HG03135 (cell line): ENCODE results near the gene NXPH4.

ENCODE experiments used
- ATAC-seq: cut with Tn5 transposase; IDR thresholded peaks from one replicate; pipeline ENCODE4 v1.9.1; 2021; ENCODE audit warnings: mild to moderate bottlenecking, moderate library complexity; ENCODE audit not compliant: unreplicated experiment

The NXPH4 gene

GRCh38 chr12:57241402-57242310 lies 25.1 kb downstream of the NXPH4 start:
- ATAC-seq, result no peak

DNA sequence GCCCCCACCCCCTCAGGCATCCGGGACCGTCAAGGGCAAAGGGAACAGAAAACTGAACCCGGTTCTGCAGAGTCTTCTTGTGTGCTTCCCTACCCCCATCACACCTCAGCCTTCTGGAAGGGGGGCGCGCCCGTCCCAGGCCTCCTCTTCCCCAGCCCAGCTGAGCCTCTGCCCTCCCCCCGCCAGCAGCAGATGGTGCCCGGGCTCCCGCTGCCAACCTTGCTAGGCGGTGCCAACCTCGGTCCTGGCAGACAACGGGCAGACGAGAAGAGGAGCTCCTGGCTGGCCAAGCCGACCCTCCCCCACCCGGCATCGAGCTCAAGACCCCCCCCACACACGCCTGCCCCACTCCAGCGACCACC lies 25.7 kb downstream of the NXPH4 start:
- ATAC-seq, result no peak

DNA sequence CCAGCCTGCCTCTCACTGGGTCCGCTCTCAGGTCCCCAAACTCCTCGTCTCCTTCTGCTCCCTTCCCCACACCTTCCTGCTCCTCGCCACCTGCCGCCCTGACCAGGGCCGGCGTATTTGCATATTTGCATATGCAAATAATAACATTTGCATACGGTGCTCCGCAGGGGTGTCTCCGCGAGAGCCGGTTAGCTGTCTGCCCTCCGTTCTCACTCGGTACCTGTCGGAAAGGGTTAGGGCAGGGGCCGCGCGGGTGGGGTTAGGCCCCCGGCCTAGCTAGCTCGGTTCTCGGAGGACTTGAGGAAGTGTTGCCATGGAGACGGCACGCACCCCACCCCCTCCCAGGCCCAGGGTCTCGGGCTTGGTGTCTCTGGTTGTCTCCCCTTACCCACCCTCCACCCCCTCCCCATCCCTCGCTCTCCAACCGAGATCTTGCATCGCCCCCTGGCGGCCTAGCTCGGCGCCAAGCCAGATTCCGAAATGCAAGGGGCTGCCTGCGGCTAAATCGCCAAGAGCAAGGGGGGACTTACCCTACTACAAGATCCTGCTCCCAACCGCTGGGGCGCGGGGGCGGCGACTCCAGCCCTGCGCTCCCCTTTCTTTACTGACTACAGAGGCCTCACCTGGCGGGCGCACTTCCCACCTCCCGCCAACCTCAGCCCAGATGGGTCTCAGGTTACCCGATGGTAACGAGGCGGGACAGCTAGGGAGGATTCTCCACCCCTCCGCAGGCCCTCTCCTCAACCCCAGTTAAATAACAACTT lies 26.3 kb downstream of the NXPH4 start:
- peak; percentile 42 for ATAC-seq

GRCh38 chr12:57243521-57244311 lies 27.1 kb downstream of the NXPH4 start:
- ATAC-seq, result no peak

- ATAC-seq, result no peak
Observed at GRCh38 chr12:57244312-57244696, 27.7 kb downstream of the NXPH4 start.

DNA sequence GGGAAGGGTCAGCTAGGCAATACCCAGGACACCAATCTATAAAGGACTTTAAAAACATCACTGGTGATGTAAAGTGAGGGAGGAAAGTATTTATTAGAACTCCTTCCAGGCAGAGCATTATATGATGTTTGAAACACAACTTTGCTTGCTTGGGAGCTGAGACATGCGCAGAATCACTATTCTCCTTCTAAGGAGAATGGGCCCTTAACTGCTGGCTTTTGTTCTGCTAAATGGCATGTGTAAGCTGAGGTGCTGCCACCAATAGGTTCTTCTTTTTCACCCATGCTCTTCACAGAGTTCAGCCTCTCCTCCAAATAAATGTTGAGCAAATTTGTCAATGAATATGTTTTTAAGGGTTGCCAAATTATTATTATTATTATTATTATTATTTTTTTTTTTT lies 30.4 kb downstream of the NXPH4 start:
- no peak for ATAC-seq

GRCh38 chr12:57248934-57249742 lies 32.5 kb downstream of the NXPH4 start:
- no peak for ATAC-seq

DNA sequence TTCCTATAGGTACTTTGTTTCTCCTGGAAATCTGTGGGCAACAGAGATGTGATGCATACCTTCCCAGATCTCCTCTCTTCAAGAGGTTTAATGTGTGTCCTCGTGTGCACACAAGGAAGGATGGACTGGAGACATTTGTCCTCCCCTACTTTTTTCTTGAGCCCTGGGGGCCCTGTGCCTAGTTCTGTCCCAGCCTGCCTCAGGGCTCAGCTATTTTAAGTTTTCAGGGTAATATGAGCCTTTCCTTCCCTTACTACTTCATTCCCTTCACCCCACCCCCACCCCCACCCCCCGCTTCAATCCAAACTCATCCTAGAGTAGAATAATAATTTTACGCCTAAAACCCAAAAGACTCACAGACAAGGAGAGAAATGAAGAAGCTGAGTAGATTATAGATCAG lies 33.9 kb downstream of the NXPH4 start:
- no peak for ATAC-seq

GRCh38 chr12:57250956-57251355 lies 34.4 kb downstream of the NXPH4 start, which contains the start of gene STAC3:
TSS of gene STAC3 (minus strand) at chr12:57251187. CDS start at chr12:57249636, 1,551 bp downstream.
- ATAC-seq, result no peak

GRCh38 chr12:57254506-57255280 lies 38.1 kb downstream of the NXPH4 start:
- no peak for ATAC-seq

GRCh38 chr12:57255916-57256315 lies 39.3 kb downstream of the NXPH4 start:
- no peak for ATAC-seq

DNA sequence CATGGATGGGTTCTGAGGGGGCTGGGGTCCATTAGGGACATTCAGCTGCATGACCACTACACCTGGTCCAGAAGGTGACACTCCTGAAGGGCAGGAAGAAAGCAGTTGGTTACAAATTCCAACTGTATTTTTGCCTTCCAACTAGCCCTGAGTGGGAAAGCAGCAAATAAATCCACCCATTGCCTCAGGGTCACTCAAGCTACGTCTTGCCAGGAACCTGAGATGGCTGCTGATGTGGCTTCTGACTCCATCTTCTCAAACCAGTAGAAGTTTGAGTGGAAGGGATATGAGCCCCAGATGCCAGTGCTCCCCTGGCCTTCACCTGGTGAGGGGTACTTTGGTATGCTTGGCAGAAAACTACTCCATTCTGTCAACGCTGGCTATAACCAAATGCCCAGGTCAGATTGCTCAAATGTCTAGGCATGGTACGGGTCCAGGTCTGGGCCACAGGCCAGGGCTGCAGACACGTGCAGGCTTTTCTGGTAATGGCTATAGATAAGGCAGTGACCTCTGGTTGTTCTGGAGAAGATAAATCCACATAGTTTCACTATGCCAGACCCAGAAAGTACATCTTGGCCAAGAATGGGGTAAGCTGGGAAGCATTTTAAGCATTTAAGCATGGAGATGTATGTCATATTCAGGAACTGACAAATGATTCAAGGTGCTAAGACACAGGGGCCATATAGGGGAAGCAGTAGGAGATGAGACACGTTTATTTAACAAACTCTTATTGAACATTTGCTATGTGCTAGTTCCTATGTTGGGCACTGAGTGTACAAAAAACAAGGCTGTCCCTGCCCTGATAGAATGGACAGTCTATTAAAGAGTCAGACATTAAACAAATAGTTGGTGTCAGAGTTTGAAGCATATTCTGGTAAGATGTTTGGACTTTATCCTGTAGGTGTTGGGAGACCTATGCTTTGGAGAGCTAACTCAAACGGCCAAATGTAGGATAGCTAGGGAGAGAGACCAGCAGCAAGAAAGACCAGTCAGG lies 42.7 kb downstream of the NXPH4 start:
- ATAC-seq, result no peak

- no peak for ATAC-seq
Observed at GRCh38 chr12:57260366-57260765, 43.8 kb downstream of the NXPH4 start.

DNA sequence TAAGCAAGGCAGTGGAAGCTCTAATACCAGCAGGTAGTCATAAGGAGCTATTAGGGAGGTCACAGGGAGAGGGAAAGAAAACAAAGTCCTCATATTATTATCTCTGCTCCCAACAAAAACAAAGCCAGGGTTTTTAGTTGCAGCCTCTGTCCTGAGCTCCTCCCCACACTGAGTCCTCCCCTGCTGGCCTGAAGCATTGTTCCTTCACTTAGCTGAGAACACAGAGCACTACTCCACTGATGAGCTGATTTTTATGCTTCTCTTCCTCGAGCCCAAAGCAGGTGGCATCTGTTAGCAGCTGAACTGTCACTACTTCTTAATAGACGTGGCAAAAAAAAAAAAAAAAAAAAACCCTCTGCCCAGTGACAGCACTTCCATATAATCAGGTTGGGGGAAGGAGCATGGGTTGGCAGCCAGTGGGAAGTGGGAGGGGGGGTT lies 44.9 kb downstream of the NXPH4 start:
- no peak for ATAC-seq

DNA sequence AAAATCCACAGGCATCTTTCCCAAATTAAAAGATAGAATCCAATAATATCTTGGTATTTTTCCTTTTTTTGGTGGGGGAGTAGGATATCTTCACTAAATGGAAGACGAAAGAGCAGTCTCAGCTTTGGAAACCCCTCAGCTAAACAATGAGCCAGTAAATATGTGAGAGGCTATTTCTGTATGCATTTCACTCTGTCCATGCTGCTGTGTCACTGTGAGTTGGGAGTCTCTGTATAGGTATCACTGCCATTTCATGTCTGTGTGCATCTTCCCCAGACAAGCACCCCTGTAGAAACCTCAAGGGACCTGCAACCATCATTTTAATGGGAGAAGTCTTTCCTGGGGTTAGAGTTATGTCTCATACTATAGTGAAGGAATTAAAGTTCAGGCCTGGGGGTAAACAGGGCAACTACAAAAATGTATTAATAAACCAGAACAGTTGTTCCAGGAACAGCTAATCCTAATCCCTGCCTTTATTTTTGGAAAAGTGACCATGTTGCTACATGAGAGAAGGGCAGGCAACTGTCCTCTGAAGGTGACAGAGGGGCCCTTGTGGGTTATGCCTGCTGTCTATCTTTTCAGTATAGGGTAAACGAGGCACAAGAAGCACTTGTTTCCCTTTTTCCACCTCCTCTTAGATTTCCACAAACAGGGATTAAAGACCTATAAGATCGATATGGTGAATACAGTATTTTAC lies 45.7 kb downstream of the NXPH4 start:
- ATAC-seq, result no peak

- ATAC-seq, result no peak
Observed at GRCh38 chr12:57263096-57263495, 46.5 kb downstream of the NXPH4 start.

- ATAC-seq, result no peak
Observed at GRCh38 chr12:57266681-57267080, 50.1 kb downstream of the NXPH4 start.

- ATAC-seq, result no peak
Observed at GRCh38 chr12:57268264-57268663, 51.7 kb downstream of the NXPH4 start.
